Gastrocnemius medialis (tissue), 4 donors: ENCODE results near the gene GOLGA3. TPM values are rescaled to one million over a fixed set of nuclear protein-coding genes. Genes with fewer than 3 reads are reported as not detected.

Experiments
- ATAC-seq, 2 donors: fragments of 150-250 bp; one replicate each; pipeline ENCODE4 v1.9.1; 2016
- DNase-seq, 2 donors: peaks; one replicate each; pipeline ENCODE4 v3.0.0-alpha.2; 2019
- H3K27ac ChIP-seq, 4 donors: fragments of 200-600 bp; sonication (generic); 1 replicate in 1 of 4; 2 replicates in 3 of 4; pipeline ENCODE4 v1.5.1; 2016 to 2018; ENCODE audit warnings: mild to moderate bottlenecking in 2 of 4, moderate library complexity in 1 of 4
- H3K27me3 ChIP-seq, 3 donors: fragments of 200-600 bp; sonication (generic) in 2 of 3; 1 replicate in 1 of 3; 2 replicates in 2 of 3; pipeline versions ENCODE4 v1.5.1 to v1.6.0; 2016 to 2019; ENCODE audit warnings: mild to moderate bottlenecking in 1 of 3, moderate library complexity in 1 of 3
- H3K36me3 ChIP-seq, 2 donors: fragments of 200-600 bp; sonication (generic) in 1 of 2; one replicate each; pipeline ENCODE4 v1.5.1; 2017 to 2018
- H3K4me1 ChIP-seq, 2 donors: fragments of 200-600 bp; sonication (generic) in 1 of 2; one replicate each; pipeline ENCODE4 v1.5.1; 2016 to 2017; ENCODE audit warnings: mild to moderate bottlenecking in 2 of 2
- H3K4me3 ChIP-seq, 4 donors: fragments of 200-600 bp; sonication (generic) in 3 of 4; 1 replicate in 1 of 4; 2 replicates in 3 of 4; pipeline ENCODE4 v1.5.1; 2016 to 2019; ENCODE audit warnings: mild to moderate bottlenecking in 2 of 4
- H3K9me3 ChIP-seq, 3 donors: fragments of 200-600 bp; sonication (generic) in 2 of 3; 1 replicate in 1 of 3; 2 replicates in 2 of 3; pipeline ENCODE4 v1.5.1; 2016 to 2019
- CTCF ChIP-seq, 5 experiments: fragments of 450-650 bp in 3 of 5; fragments of 200-600 bp in 2 of 5; sonication (generic) in 2 of 5; IDR thresholded peaks in 4 of 5; conservative IDR thresholded peaks in 1 of 5; 1 replicate in 4 of 5; 2 replicates in 1 of 5; pipeline ENCODE4 v1.5.1; 2016 to 2019; ENCODE audit warnings: antibody characterized with exemption in 5 of 5, mild to moderate bottlenecking in 3 of 5, moderate library complexity in 3 of 5
- POLR2A ChIP-seq, 2 donors: fragments of 450-650 bp; IDR thresholded peaks; one replicate each; pipeline ENCODE4 v1.6.1; 2017; ENCODE audit warnings: antibody characterized with exemption in 2 of 2, mild to moderate bottlenecking in 2 of 2, moderate library complexity in 2 of 2
- in situ Hi-C, 4 donors: fragments of 200-750 bp; cut with MboI; loops; one replicate each; pipeline versions ENCODE4 v1.15.0 to v1.8.0; 2017; ENCODE audit warnings: low sequenced_read_pairs in 4 of 4
- intact Hi-C: fragments of 100-400 bp; cut with DNase I; formaldehyde crosslinking; loops from one replicate; pipeline ENCODE4 v1.15.1; 2023; ENCODE audit warnings: low total_unique reads
- total RNA-seq, 4 donors: library from RNA; depleted of rRNA; stranded (reverse); fragments of >200 nt; gene quantifications; one replicate each; pipeline versions ENCODE4 v1.1.0 to v1.2.3, GENCODE V29; 2016

The GOLGA3 gene
- total RNA-seq, 4 donors from 2014 or later = 30.0 to 50.0 (median 39.6) TPM

DNA sequence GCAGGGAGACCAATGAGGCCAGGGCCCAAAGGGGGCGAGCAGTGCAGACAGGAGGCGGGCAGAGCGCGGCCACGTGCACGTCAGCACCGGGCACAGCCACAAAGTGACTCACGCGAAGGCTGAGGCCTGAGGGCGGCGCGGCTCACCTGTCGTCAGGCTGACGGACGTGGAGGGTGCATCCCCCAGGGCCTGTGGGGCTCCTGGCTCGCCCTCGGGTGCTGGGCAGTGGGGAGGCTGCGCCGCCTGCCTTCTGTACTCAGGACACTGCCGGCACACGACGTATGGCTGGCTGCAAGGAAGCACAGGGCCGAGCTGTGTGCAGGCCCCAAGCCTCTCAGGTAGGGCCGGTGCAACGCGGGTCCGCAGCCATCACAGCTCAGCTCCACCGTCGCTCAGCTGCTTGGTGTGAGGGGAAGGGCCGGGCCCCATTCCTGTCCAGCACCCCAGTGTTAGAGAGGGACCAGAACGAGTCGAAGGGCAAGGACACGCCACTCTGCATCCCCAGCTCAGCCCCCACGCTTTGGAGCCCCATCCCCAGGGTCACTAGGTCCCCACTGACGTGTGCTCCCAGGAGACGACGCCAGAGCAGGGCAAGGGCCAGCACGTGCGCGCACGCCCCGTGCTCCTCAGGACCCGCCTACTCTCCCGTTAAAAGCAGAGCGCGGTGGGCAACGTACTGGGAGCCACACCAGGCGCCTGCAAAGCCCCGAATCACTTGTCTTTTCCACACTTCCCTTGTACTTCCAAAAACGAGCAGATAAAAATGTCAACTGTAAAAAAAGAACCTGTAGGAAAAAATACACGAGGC is 24.8 kb upstream of the GOLGA3 start:
- Histone ChIP-seq H3K4me3 (no peak overlapping the region), H3K9me3 (no peaks in the 10 kb centered on the region), H3K27me3 (no peaks in the 10 kb centered on the region), H3K4me1 (no peaks in the 10 kb centered on the region), H3K36me3 (peaks cover 0 to 82% of the 10 kb centered on the region in 2 donors), H3K27ac (no peak overlapping the region)
- intact Hi-C loops (no loop called here), in situ Hi-C loops (no loop called here)
- TF ChIP-seq POLR2A (IDR thresholded peaks at IDR 0.05) (no peak), CTCF (IDR thresholded peaks at IDR 0.05 in 4 of 5, conservative IDR thresholded peaks at IDR 0.05 in 1 of 5) (no peak)
- no peak for ATAC-seq
- no peak for DNase-seq

DNA sequence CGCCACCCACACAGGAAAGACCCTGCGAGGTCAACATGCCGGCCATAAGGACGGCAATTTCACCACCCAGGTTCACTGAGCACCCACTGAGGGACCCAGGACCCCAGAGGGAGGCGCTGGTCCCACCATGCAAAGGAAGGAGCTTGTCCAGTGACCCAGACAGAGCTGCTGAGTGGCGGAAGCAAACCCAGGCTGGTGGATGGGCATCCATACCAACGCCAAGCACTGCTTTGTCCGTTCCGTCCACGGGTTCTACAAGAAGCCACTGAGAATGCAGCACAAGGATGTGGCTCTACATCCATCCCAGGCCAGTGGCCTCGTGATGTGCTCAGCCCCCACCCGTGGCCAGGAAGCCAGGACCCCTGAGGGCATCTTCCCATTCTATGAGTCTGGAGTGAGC is 23.8 kb upstream of the GOLGA3 start:
- H3K9me3 ChIP-seq = no peaks in the 10 kb centered on the region
- intact Hi-C loops = no loop called here
- no peaks in the 10 kb centered on the region for H3K4me1 ChIP-seq
- no peak for ATAC-seq
- peaks cover 0 to 83% of the 10 kb centered on the region in 2 donors for H3K36me3 ChIP-seq
- no peak for TF ChIP-seq POLR2A (IDR thresholded peaks at IDR 0.05)
- no peak for TF ChIP-seq CTCF (IDR thresholded peaks at IDR 0.05 in 4 of 5, conservative IDR thresholded peaks at IDR 0.05 in 1 of 5)
- no peak for DNase-seq
- H3K27ac ChIP-seq = no peak overlapping the region
- in situ Hi-C loops = no loop called here
- no peak overlapping the region for H3K4me3 ChIP-seq
- H3K27me3 ChIP-seq = no peaks in the 10 kb centered on the region

DNA sequence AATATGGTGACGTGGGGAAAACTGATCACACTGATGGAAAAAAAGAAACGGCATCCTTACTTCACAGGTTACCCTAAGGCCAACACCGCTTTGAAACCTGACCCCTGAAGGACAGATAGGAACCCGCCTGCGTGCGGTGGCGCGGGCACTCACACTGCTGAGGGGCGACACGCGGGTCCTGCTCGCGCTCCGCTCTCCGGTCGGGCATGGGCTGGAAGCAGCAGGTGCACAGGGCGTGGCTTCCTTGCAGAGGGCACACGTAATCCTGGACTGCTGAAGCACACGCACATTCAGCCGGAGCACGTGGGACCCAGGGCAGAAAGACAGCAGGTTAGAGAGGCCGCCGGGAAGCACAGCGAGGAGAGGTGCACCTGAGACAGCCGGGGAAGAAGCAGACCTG is 22.8 kb upstream of the GOLGA3 start:
- TF ChIP-seq POLR2A (IDR thresholded peaks at IDR 0.05) (no peak), CTCF (IDR thresholded peaks at IDR 0.05 in 4 of 5, conservative IDR thresholded peaks at IDR 0.05 in 1 of 5) (no peak)
- Histone ChIP-seq H3K9me3 (no peaks in the 10 kb centered on the region), H3K36me3 (peaks cover 0 to 85% of the 10 kb centered on the region in 2 donors), H3K4me1 (no peaks in the 10 kb centered on the region), H3K27me3 (no peaks in the 10 kb centered on the region), H3K4me3 (no peak overlapping the region), H3K27ac (no peak overlapping the region)
- ATAC-seq (no peak), DNase-seq (no peak)
- in situ Hi-C loops (no loop called here), intact Hi-C loops (no loop called here)

DNA sequence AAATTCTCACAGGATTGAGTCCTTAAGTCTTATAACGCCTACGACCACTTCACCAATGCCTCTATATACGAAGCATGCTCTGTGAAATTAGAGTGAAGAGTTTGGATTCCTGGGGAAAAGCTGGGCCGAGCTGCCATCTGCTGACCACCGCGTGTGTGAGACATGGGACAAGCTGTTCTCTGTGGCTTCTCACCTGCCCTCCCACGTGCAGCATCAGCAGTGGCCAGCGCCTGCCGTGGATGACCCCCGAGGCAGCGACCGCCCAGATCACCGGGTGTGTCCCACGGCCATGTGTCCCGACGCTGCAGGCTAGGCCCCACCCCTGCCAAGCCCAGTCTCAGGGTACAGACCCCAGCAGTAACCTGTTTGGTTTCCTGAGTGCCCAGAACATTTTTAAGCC is 21.6 kb upstream of the GOLGA3 start:
- H3K36me3 ChIP-seq = peaks cover 0 to 82% of the 10 kb centered on the region in 2 donors
- intact Hi-C loops = no loop called here
- no peaks in the 10 kb centered on the region for H3K9me3 ChIP-seq
- no peaks in the 10 kb centered on the region for H3K4me1 ChIP-seq
- TF ChIP-seq CTCF (IDR thresholded peaks at IDR 0.05 in 4 of 5, conservative IDR thresholded peaks at IDR 0.05 in 1 of 5) = no peak
- no peak for TF ChIP-seq POLR2A (IDR thresholded peaks at IDR 0.05)
- ATAC-seq (no peak), DNase-seq (no peak)
- no peaks in the 10 kb centered on the region for H3K27me3 ChIP-seq
- H3K4me3 ChIP-seq = no peak overlapping the region
- H3K27ac ChIP-seq = no peak overlapping the region
- in situ Hi-C loops = no loop called here
